GM20431 (cell line): ENCODE data around the gene CSTA.

Experiments used
- in situ Hi-C: fragments of 300-500 bp; cut with MseI, MboI; formaldehyde crosslinking; loops from one replicate; pipeline ENCODE4 v1.15.0; 2020; ENCODE audit warnings: low sequenced_read_pairs; ENCODE audit not compliant: unreplicated experiment

Gene CSTA, protein sequence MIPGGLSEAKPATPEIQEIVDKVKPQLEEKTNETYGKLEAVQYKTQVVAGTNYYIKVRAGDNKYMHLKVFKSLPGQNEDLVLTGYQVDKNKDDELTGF

GRCh38 chr3:122324871-122325323 is at the start of gene CSTA:
Gene CSTA, plus strand, starts transcription at chr3:122325248. Its CDS starts 45 bp downstream, at chr3:122325293.
- in situ Hi-C loops, result no loop called here

GRCh38 chr3:122281891-122282290 is 43.2 kb upstream of the CSTA start:
- in situ Hi-C loops, result no loop called here

DNA sequence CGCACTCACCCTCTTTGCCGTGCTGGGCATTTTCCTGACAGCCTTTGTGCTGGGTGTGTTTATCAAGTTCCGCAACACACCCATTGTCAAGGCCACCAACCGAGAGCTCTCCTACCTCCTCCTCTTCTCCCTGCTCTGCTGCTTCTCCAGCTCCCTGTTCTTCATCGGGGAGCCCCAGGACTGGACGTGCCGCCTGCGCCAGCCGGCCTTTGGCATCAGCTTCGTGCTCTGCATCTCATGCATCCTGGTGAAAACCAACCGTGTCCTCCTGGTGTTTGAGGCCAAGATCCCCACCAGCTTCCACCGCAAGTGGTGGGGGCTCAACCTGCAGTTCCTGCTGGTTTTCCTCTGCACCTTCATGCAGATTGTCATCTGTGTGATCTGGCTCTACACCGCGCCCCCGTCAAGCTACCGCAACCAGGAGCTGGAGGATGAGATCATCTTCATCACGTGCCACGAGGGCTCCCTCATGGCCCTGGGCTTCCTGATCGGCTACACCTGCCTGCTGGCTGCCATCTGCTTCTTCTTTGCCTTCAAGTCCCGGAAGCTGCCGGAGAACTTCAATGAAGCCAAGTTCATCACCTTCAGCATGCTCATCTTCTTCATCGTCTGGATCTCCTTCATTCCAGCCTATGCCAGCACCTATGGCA is 41.1 kb upstream of the CSTA start:
- in situ Hi-C loops, result no loop called here

DNA sequence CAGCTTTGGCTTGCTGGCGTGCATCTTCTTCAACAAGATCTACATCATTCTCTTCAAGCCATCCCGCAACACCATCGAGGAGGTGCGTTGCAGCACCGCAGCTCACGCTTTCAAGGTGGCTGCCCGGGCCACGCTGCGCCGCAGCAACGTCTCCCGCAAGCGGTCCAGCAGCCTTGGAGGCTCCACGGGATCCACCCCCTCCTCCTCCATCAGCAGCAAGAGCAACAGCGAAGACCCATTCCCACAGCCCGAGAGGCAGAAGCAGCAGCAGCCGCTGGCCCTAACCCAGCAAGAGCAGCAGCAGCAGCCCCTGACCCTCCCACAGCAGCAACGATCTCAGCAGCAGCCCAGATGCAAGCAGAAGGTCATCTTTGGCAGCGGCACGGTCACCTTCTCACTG is 40.6 kb upstream of the CSTA start:
- in situ Hi-C loops, result no loop called here

DNA sequence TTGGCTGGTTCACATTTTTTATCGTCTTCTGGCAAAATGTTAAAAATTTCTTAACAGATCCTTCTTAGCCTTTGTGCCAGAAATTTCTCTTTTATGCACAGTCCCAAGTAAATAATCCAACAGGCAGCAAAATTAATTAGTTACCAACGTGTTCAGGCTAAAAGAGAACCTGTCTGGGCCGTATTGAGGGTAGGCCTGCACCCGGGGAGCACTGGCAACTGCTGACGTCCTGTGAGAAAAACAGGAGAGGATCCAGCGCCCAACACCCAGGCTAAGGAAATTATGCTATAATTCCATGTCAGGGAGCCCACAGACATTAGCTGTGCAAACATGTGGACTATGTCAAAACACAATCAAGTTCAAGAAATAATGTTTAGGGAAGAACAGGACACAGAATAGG is 30.7 kb upstream of the CSTA start:
- in situ Hi-C loops, result no loop called here

GRCh38 chr3:122295266-122296062 is 29.6 kb upstream of the CSTA start:
- in situ Hi-C loops, result no loop called here

DNA sequence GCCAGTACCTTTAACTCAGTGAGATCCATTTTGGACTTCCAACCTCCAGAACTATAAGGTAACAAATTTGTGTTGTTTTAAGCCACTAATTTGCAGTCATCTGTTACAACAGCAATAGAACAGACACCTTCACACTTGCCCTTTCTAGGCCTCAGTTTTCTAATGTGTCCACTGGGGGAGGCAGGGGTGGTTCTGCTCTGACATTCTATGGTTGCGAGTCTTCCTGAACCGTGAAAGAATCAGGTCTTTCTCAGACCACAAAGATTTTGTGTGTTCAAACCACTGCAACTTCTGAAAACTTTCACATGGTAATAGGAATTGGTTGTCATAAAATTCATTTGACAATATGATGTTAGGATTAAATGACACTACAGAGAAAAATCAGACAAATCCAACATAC is 26.8 kb upstream of the CSTA start:
- in situ Hi-C loops, result no loop called here

DNA sequence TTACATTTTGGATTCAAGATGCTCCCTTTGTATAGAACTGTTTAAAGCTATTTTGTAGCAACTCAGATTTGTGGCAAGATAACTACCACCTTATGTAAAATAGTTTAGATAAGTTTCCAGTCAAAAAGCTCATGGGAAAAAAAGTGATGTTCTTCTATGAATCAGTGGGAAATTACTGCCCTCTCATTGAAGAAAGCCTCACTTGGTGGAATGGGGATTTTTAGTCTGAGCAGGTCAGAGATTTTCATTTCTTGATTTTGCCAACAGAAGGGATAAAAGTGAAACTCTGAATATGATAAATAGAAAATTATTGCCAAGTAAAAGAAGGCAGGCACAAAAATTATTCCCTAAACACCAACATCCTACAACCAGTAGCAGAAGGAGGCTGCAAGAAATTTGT is 25.8 kb upstream of the CSTA start:
- in situ Hi-C loops, result no loop called here

- in situ Hi-C loops, result no loop called here
Observed at GRCh38 chr3:122299872-122300460, 25.1 kb upstream of the CSTA start.

DNA sequence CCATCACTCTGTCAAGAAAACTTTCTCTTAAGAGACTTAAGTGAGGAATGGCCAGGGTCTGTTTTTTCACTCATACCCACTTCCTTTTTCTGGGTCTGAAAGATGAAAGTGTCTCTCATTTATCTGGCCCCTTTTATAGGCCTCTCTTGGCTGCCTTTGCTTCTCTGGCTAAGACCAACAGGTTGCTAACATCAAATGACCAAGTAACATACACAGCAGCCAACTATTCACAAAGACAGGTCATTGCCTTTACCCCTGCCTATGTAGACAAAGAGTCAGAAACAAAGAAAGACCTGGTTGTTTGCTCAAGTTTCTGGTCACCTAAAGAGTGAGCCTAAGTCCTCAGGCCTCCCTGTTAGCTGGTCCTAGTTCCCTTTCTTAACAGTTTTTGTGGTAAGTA is 24.0 kb upstream of the CSTA start:
- in situ Hi-C loops, result no loop called here

DNA sequence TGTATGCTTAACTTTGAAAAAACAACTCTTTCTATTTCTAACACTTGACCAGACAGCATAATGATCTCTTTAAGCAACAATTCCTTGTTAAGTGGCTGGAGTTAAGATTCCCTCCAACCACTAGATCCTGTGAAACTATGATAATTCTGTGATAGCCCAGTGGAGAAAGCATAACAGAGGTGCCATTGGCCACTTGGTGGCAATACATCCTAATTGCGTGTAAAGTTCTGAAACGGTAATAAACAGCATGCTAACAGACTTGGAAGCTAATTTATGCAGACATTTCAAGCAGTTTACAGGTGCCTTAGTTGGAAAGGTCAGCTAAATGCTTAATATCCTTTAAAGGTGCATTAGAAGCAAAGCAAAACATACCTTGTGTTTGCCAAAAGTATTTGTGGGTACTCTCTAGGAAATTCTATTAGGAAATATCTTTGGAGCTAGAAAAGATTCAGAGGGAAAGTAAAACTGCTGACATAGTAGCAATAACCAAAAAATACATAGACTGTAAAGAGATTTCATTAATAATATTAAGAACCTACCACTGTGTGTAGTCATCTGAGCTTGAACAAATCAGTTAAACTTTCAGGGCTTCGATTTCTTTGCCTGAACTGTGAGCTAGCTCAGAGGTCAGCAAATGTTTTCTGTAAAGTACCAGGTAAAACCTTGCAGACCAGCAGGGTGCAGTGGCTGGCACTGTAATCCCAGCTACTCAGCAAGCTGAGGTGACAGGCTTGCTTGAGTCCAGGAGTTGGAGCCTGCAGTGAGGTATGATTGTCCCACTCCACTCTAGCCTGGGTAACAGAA is 19.0 kb upstream of the CSTA start:
- in situ Hi-C loops, result no loop called here

- in situ Hi-C loops, result no loop called here
Observed at GRCh38 chr3:122306622-122306953, 18.5 kb upstream of the CSTA start.

- in situ Hi-C loops, result no loop called here
Observed at GRCh38 chr3:122307094-122307687, 17.9 kb upstream of the CSTA start.

DNA sequence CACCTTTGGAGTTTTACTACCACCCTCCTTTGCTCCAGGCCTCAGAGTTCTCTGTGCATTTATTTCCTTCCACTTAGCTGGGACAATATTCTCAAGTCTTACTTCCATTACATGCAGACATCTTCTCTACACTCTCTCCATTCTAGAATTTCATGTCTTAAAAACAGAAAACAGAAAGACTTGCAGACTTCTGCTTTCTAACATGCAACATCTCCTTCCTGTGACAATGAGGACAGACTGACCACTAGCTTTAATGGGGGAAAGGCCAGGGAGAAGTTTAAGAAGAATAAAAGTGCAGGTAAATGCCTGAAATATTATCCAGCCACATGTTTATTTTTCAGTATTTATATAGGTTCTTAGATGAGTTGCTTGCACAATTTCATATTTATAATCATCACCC is 17.1 kb upstream of the CSTA start:
- in situ Hi-C loops, result no loop called here

DNA sequence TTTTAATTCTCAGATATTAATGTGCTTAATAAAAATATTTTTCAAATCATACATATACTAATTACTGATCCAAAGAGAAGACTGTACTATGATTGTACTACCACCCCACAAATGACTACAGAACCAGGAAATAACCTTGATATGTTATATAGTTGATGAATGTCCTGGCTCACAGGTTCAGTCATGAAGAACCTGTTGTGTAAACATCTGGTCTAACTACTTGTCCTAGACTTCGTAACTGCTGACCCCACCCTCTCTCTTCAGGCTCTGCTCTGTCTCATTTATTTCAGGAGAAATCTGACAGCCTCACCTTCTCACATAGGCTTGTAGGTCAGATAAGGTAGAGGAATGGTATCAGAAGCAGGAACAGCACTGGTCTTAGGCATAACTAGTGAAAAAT is 14.7 kb upstream of the CSTA start:
- in situ Hi-C loops, result no loop called here

GRCh38 chr3:122312826-122313225 is 12.2 kb upstream of the CSTA start:
- in situ Hi-C loops, result no loop called here

DNA sequence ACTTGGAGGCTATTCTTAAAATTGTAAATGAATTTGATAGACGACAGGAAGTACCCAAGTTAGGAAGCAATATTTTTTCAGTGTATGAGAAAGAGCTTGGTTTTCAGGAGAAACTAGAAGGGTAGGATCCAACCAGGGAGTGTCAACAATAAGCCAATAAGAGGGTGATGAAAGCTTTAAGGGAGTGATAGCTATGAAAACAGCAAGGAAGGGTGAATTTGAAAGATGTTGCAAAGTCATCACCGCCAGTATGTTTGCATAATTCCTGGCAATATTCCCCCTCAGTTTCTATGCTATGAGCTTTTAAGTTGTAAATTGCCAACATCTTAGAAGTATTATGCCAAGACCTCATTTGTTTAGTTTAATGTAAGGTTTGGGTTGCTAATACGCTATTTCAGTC is 11.8 kb upstream of the CSTA start:
- in situ Hi-C loops, result no loop called here

GRCh38 chr3:122314228-122314876 is 10.7 kb upstream of the CSTA start:
- in situ Hi-C loops, result no loop called here

DNA sequence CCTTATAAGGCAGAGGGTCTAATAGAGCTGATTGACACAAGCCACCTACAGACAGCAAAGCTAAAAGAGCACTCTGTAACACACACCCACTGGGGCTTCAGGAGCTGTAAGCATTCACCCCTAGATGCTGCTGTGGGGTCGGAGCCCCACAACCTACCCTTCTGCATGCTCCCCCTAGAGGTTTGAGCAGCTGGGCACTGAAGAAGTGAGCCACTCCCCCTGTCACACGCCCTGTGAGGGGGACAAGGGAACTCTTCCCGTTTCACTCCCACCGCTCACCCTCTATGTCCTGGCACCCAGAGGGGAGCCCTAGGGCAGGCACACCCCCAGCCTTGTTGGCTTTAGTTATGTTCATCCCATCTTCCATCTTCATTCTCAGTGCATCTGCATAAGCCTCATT is 9.4 kb upstream of the CSTA start:
- in situ Hi-C loops, result no loop called here

GRCh38 chr3:122316368-122316767 is 8.7 kb upstream of the CSTA start:
- in situ Hi-C loops, result no loop called here
